Activated T-cell treated with anti-CD3 and anti-CD28 coated beads for 4 hours (primary cell): ENCODE data around the gene P4HB.

ENCODE experiments used
- DNase-seq: peaks from one replicate; pipeline ENCODE4 v3.0.0-alpha.2; 2020

Gene P4HB

GRCh38 chr17:81824595-81824994 is 35.7 kb downstream of the P4HB start:
- no peak for DNase-seq

- DNase-seq, result no peak
Observed at GRCh38 chr17:81823820-81824550, 36.4 kb downstream of the P4HB start.

DNA sequence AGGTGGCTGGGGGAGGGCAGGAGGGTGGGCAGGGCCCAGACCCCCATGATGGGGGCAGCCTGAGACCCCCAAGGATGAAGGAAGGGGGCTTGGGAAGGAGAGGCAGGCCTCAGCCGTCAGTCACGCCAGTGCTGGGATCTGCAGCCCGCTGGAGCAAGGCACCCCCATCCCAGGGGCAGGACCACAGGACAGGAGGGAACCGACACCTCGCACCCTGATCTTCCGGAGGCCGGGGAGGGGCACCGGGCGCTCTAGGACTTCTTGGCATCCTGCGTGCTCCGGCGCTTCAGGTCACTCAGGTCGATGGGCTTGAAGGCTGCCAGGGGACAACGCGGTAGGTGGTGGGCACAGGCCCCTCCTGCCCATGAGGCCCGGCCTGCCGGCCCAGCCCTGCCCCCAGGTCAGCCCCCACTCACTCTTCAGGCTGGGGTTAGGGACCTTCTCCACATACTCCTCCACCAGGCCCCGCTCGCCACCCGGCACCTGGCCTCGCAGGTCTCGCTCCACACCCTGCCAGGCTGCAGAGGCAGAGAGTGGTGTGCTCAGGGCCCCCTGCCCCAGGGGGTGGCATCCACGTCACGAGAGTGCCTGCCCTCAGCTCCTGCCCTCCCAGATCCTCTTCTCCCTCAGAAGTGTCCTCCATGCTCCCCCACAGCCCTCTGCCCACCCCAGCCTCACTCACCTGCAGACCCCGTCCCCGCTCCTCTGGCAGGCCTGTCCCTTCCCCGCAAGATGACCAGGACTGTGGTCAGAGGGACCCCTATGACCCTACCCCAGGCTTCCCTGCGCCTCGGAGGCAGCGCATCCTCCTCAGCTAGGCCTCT is 37.1 kb downstream of the P4HB start:
- no peak for DNase-seq

DNA sequence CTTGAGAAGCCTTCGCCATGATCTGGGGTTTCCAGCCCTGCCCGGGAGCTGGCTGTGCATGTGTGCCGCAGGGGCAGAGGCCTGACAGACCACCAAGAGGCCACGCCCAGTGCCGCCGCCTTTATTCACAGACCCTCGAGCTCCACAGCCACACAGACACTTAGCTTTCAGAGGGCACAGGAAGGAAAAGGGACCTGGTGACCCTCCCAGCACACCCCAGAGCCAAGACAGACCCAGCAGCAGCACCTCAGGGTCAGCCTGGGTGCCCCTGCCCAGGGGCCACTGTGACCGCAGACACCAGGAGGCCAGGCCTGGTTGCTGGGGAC is 38.1 kb downstream of the P4HB start:
- no peak for DNase-seq

- DNase-seq, result no peak
Observed at GRCh38 chr17:81821603-81822311, 38.6 kb downstream of the P4HB start.

DNA sequence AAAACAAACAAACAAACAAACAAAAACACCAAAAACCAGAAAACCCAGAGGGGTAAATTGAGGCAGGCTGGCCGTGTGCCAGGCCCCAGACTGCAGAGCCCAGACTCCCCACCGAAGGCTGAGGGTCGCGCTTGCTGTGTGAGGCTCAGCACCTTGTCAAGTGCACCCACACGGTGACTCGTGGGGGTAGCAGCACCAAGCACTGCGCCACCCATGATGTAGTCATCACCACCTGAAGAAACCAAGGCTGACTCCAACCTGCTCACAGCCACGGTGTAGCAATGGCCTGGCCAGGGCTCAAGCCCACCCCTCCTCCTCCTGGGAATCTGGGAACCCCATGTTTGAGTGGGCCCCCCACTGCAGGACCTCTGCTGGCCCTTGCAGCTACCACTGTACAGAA is 39.2 kb downstream of the P4HB start:
- no peak for DNase-seq

- no peak for DNase-seq
Observed at GRCh38 chr17:81819708-81820107, 40.6 kb downstream of the P4HB start.

DNA sequence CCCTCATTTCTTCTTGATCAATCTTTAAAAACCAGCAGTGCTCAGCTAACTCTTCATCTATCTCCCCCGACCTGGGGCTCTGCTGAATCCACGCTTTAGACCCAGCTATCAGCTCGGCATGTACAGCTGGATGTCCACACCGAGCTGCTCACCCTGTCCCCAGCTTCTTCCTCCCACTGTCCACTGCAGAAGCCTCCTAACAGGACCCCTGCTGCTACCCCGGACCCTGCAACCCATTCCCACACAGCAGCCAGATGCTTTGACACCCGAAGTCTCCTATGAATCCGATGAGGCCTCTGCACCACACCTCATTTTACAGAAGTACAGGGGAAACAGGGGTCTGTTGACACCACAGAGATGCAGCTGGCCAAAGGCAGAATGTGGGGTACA is 42.6 kb downstream of the P4HB start:
- no peak for DNase-seq

GRCh38 chr17:81815646-81815986 is 44.7 kb downstream of the P4HB start:
- no peak for DNase-seq

DNA sequence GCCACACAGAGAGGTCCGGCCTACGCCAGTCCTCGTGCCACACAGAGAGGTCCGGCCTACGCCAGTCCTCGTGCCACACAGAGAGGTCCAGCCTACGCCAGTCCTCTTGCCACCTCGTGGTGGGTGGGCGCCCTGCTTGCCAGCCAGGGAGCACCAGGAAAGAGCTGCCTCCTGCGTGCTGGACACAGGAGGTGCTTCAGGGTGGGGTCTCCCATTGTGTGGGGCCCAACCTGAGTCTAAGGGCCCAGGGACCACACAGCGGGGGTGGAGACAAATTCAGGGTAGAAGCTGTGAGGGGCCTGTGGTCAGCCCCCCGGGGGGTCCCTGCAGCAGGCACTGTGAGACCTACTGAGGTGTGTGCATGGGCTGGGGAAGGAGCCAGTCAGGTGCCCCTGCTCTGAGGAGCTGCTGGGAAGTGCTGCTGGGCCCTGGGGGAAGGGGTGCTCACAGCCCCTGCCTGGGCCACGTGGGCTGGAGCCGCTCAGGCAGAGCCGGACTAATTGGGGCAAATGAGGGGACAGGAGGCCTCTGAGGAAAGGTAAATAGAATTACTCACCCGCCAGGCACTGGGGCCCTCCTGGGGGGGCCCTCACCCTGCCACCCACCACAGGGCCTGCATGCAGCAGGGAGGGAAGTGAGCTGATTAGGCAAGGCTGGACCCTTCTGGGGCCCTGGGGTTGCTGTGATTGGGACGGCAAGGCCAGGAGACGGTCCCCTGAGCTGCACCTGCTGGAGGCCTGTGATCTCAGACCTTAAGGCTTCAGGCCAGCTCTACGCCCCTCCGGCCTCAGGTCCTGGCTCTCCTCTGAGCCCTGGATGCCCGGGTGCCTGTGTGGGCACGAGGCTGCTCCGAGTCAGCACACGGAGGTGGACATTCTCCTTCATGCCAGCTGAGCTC is 45.3 kb downstream of the P4HB start:
- DNase-seq, result no peak

- no peak for DNase-seq
Observed at GRCh38 chr17:81813861-81814683, 46.3 kb downstream of the P4HB start.

- DNase-seq, result no peak
Observed at GRCh38 chr17:81813371-81813684, 47.0 kb downstream of the P4HB start.

- no peak for DNase-seq
Observed at GRCh38 chr17:81812571-81813370, 47.6 kb downstream of the P4HB start.

- no peak for DNase-seq
Observed at GRCh38 chr17:81811705-81812570, 48.4 kb downstream of the P4HB start.

- DNase-seq, result no peak
Observed at GRCh38 chr17:81810892-81811704, 49.2 kb downstream of the P4HB start.

GRCh38 chr17:81810476-81810875 is 49.9 kb downstream of the P4HB start:
- no peak for DNase-seq

DNA sequence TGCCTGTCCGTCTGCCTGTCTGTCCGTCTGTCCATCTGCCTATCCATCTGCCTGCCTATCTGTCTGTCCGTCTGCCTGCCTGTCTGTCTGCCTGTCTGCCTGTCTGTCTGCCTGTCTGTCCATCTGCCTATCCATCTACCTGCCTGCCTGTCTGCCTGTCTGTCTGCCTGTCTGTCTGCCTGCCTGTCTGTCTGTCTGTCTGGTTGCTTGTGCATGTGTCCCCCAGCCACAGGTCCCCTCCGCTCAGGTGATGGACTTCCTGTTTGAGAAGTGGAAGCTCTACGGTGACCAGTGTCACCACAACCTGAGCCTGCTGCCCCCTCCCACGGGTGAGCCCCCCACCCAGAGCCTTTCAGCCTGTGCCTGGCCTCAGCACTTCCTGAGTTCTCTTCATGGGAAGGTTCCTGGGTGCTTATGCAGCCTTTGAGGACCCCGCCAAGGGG is 50.8 kb downstream of the P4HB start:
- no peak for DNase-seq

DNA sequence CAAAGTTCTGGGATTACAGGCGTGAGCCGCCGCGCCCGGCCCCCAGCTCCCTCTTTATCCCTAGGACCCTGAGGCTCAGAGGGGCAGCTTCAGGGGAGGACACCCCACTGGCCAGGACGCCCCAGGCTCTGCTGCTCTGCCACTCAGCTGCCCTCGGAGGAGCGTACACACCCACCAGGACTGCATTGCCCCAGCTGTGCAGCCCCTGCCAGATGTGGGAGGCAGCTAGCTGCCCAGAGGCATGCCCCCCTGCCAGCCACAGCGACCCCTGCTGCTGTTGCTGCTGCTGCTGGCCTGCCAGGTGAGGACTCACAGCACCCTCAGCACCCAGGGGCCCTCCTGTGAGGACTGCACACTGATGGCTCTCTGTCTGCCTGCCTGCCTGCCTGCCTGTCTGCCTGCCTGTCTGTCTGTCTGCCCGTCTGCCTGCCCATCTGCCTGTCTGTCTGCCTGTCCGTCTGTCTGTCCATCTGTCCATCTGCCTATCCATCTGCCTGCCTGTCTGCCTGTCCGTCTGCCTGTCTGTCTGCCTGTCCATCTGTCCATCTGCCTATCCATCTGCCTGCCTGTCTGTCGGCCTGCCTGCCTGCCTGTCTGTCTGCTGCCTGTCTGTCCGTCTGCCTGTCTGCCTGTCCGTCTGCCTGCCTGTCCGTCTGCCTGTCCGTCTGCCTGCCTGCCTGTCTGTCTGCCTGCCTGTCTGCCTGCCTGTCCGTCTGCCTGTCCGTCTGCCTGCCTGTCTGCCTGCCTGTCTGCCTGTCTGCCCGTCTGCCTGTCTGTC is 51.4 kb downstream of the P4HB start:
- no peak for DNase-seq

DNA sequence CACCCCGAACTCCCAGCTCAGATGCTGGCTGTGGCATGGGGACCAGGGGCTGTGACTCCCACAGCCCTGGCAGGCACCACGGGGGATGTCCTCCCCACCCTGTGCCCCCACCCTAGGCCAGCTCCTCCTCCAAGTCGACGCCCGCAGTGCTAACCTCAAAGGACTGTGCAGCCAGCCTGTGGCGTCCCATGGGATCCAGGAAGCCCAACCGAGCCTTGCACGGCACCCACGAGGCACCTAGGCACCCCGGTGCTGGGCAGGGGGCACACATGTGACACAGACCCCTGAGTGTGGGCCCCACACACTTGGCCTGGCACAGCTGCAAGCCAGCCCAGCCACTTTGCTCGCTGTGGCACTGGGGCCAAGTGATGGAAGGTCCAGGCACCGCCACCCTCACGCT is 52.5 kb downstream of the P4HB start:
- DNase-seq, result no peak
